ENCODE measurements around the gene DHX15.
A peak's percentile ranks its signal among the peaks of the same experiment; 100 is the strongest.

Gene DHX15

GRCh38 chr4:24584211-24584850 is at the start of gene DHX15:
Gene DHX15 (minus strand): TSS chr4:24584554. CDS start chr4:24584393, 161 bp downstream.
- peak; percentile 99 for DNase-seq (ENCODE audit: low read depth, low spot score)

GRCh38 chr4:24632011-24632410 is 47.7 kb upstream of the DHX15 start:
- no peak for DNase-seq (ENCODE audit: low read depth, low spot score)

- no peak for DNase-seq (ENCODE audit: low read depth, low spot score)
Observed at GRCh38 chr4:24630937-24631336, 46.6 kb upstream of the DHX15 start.

- DNase-seq (ENCODE audit: low read depth, low spot score): no peak
Observed at GRCh38 chr4:24625091-24625490, 40.7 kb upstream of the DHX15 start.

GRCh38 chr4:24624381-24624780 is 40.0 kb upstream of the DHX15 start:
- DNase-seq (ENCODE audit: low read depth, low spot score): no peak

GRCh38 chr4:24622146-24622834 is 37.9 kb upstream of the DHX15 start:
- no peak for DNase-seq (ENCODE audit: low read depth, low spot score)

GRCh38 chr4:24615977-24616376 is 31.6 kb upstream of the DHX15 start:
- no peak for DNase-seq (ENCODE audit: low read depth, low spot score)

GRCh38 chr4:24614881-24615280 is 30.5 kb upstream of the DHX15 start:
- no peak for DNase-seq (ENCODE audit: low read depth, low spot score)

GRCh38 chr4:24613502-24613901 is 29.1 kb upstream of the DHX15 start:
- DNase-seq (ENCODE audit: low read depth, low spot score): no peak

GRCh38 chr4:24611575-24611974 is 27.2 kb upstream of the DHX15 start:
- no peak for DNase-seq (ENCODE audit: low read depth, low spot score)

GRCh38 chr4:24607334-24607733 is 23.0 kb upstream of the DHX15 start:
- DNase-seq (ENCODE audit: low read depth, low spot score): no peak

GRCh38 chr4:24605216-24605615 is 20.9 kb upstream of the DHX15 start:
- DNase-seq (ENCODE audit: low read depth, low spot score): no peak

GRCh38 chr4:24604558-24605214 is 20.3 kb upstream of the DHX15 start:
- DNase-seq (ENCODE audit: low read depth, low spot score): no peak

- no peak for DNase-seq (ENCODE audit: low read depth, low spot score)
Observed at GRCh38 chr4:24603343-24603742, 19.0 kb upstream of the DHX15 start.

GRCh38 chr4:24601121-24601520 is 16.8 kb upstream of the DHX15 start:
- no peak for DNase-seq (ENCODE audit: low read depth, low spot score)

GRCh38 chr4:24599275-24599674 is 14.9 kb upstream of the DHX15 start:
- DNase-seq (ENCODE audit: low read depth, low spot score): no peak

GRCh38 chr4:24598025-24598424 is 13.7 kb upstream of the DHX15 start:
- DNase-seq (ENCODE audit: low read depth, low spot score): no peak

- no peak for DNase-seq (ENCODE audit: low read depth, low spot score)
Observed at GRCh38 chr4:24595659-24596058, 11.3 kb upstream of the DHX15 start.

- DNase-seq (ENCODE audit: low read depth, low spot score): peak; percentile 76
Observed at GRCh38 chr4:24594887-24595286, 10.5 kb upstream of the DHX15 start.

GRCh38 chr4:24589448-24589847 is 5.1 kb upstream of the DHX15 start:
- no peak for DNase-seq (ENCODE audit: low read depth, low spot score)

GRCh38 chr4:24588216-24588954 is 4.0 kb upstream of the DHX15 start:
- no peak for DNase-seq (ENCODE audit: low read depth, low spot score)

Data from astrocyte of the hippocampus (primary cell).